Epithelial cell of esophagus (primary cell): Measurements from ENCODE around the gene MRO.
"Not testable (repeated sequence)": the region's sequence is repeated elsewhere in the genome, so short reads cannot be mapped to it uniquely, and the experiment has no call there.

ENCODE experiments used
- DNase-seq: peaks from one replicate; pipeline ENCODE4 v3.0.0; 2010; ENCODE audit warnings: low read depth
- H3K4me3 ChIP-seq: 2 replicates; pipeline ENCODE4 v1.5.1; 2011; ENCODE audit warnings: mild to moderate bottlenecking, low read length, control low read depth
- CTCF ChIP-seq: IDR thresholded peaks from 2 replicates; pipeline ENCODE4 v1.5.1; 2011; ENCODE audit warnings: low read depth, mild to moderate bottlenecking, low read length, control low read depth, inconsistent platforms; ENCODE audit not compliant: insufficient read depth; ENCODE audit errors: missing control alignments

Gene MRO

DNA sequence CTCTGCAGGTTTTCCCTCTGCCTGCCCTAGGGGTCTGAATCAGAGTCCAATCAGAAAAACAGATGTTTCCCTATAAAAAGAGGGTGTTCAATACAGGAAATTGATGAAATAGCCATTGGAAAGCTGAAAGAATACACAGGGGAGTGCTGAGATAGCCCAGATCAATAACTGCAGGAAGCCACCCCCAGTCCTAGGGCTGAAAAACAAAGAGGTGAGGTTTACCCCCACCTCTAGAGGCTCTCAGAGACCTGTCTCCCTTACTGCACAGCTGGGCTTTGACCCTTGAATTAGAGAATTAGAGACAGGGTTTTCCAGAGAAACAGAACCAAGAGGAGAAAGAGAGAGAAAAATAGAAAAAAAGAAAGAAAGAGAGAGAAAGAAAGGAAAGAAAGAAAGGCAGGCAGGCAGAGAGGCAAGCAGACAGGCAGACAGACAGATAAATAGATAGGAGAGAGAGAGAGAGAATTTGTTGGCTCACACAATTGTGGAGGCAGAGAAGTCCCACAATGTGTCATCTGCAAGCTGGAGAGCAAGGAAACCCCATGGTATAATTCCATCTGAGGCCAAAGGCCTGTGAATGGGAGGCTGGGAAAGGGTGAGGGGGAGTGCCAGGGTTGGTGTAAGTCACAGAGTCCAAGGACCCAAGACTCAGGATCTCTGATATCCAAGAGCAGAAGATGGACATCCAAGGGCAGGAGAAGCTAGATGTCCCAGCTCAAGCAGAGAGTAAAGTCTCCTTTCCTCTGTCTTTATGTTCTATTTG, 40.2 kb upstream of the MRO start:
- no peak for DNase-seq
- no peak for TF ChIP-seq CTCF
- no peak overlapping the region for H3K4me3 ChIP-seq

DNA sequence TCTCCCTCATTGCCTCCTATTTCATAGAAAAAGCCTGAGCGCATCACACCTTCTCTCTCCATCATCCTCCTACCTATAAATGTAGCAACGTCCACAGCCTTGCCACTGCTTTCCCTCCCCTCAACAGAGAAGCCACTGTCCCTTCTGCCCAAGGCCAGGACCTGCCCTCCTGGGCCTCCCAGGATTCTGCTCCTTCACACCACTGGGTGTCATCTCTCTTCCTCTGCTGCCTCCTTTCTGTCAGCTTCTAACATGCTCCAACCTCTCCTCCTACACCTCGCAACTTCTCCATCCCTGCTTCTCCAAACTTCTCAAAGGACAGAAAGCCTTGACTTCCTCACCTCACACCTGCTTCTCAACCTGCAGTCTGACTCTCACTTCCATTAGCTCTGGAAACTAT, 37.9 kb upstream of the MRO start:
- DNase-seq = no peak
- TF ChIP-seq CTCF = no peak
- no peak overlapping the region for H3K4me3 ChIP-seq

DNA sequence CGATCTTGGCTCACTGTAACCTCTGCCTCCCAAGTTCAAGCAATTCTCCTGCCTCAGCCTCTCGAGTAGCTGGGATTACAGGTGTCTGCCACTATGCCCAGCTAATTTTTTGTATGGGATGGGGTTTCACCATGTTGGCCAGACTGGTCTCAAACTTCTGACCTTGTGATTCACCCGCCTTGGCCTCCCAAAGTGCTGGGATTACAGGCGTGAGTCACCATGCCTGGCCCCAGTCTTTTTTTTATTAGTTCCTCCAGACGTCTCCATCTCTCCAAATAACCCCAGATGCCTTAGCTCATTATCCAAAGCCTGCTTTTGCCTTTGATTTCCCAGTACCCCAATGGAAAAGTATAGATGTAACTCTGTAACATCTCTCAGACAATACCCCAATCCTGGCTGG, 37.4 kb upstream of the MRO start:
- not testable (repeated sequence) for H3K4me3 ChIP-seq, DNase-seq

DNA sequence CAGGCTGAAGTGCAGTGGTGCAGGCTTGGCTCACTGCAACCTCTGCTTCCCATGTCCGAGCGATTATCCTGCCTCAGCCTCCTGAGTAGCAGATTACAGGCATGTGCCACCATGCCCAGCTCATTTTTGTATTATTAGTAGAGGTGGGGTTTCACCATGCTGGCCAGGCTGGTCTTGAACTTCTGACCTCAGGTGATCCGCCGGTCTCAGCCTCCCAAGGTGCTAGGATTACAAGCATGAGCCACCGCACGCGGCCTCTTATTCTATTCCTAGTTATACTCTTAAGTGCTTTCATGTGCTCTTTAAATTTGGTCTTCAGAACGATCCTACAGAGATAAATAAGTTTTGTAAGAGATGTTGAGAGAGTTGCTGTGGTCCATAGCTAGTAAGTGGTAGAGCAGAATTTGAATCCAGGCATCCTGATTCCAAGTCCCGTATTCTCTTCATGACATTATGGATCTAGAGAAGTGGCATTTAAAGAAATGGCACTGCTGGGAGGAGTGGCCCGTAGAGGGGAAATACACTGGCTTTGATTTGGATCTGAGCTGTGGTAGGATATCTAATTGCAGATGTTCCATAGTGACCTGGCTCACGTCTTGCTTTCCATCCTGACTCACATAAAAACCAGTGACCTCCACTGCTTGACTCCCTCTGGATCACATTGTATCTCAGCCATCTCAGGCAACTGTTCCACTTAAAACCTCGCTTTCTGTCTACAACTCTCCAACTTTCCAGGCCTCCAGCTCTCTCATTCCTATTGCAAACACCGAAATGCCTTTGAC, 36.4 kb upstream of the MRO start:
- no peak overlapping the region for H3K4me3 ChIP-seq
- DNase-seq = no peak
- TF ChIP-seq CTCF = no peak

DNA sequence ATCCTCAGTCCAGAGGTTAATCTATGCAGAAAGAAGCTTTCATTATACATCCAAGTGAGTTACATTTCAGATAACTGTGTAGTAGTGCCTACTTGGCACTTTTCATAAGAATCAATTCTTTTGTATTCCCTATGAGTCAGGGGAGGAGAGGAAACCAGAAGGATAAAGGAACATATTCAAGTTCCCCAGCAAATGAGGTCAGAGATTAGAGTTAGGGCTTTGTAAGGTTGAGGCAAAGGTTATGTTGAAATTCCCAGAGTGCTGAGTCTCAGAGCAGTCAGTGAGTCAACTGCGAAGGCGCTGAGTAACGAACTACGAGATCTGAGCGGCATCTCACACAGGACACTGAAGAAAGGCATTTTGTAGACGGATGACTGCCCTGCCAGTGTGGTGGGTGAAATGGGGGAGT, 34.1 kb upstream of the MRO start:
- TF ChIP-seq CTCF = no peak
- H3K4me3 ChIP-seq = no peak overlapping the region
- peak; percentile 94 for DNase-seq

- no peak overlapping the region for H3K4me3 ChIP-seq
- TF ChIP-seq CTCF = no peak
- no peak for DNase-seq
These were observed 30.7 kb upstream of the MRO start for GRCh38 chr18:50850307-50851065.

DNA sequence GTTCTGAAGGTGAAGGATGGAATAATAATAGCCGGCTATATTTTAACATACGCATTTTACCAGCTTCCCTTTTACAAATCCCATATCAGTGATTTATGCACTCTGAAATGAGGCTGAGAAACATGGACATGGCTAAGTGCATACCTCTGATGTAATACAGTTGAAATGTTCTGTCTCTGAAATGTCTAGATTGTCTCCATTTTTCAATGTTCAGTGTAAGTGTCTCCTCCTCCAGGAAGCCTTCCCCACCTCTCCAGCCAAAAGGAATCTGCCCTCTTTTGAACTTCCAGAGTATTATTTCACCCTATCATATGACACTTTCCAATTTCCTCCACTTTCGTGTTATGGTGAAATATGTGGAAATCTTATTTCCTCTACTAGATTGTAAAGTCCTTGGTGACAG, 29.6 kb upstream of the MRO start:
- H3K4me3 ChIP-seq = no peak overlapping the region
- no peak for TF ChIP-seq CTCF
- no peak for DNase-seq
